GM10266 (cell line): Measurements from ENCODE around the gene KCNK2.

Experiments used
- DNase-seq: peaks from one replicate; pipeline ENCODE4 v3.0.0; 2012; ENCODE audit errors: extremely low spot score
- CTCF ChIP-seq: IDR thresholded peaks from 2 replicates; pipeline ENCODE4 v1.5.1; 2012; ENCODE audit warnings: mild to moderate bottlenecking, low read depth; ENCODE audit not compliant: control insufficient read depth, insufficient read depth; ENCODE audit errors: missing control alignments

Gene KCNK2

GRCh38 chr1:215082532-215083382, at the start of gene KCNK2:
Gene KCNK2 (plus strand): TSS chr1:215082737. CDS start chr1:215083386, 649 bp downstream.
- no peak for TF ChIP-seq CTCF
- DNase-seq = no peak

GRCh38 chr1:215032911-215033526, 49.5 kb upstream of the KCNK2 start:
- TF ChIP-seq CTCF = no peak
- DNase-seq = no peak

- TF ChIP-seq CTCF = no peak
Measured at GRCh38 chr1:215040190-215040589, 42.3 kb upstream of the KCNK2 start.

GRCh38 chr1:215043401-215043800, 39.1 kb upstream of the KCNK2 start:
- DNase-seq = no peak
- TF ChIP-seq CTCF = no peak

More at GRCh38 chr1:215040190-215040589, 42.3 kb upstream of the KCNK2 start:
- no peak for DNase-seq

- no peak for TF ChIP-seq CTCF
- no peak for DNase-seq
Measured at GRCh38 chr1:215044151-215044550, 38.4 kb upstream of the KCNK2 start.

GRCh38 chr1:215045698-215046308, 36.7 kb upstream of the KCNK2 start:
- no peak for TF ChIP-seq CTCF
- DNase-seq = no peak
